Fibroblast of skin of left quadriceps (primary cell): ENCODE measurements around the gene MRPS34.

Experiments used
- DNase-seq, 2 experiments: peaks; one replicate each; pipeline ENCODE4 v3.0.0-alpha.2; 2013; ENCODE audit warnings: low read depth in 2 of 2

The MRPS34 gene

DNA sequence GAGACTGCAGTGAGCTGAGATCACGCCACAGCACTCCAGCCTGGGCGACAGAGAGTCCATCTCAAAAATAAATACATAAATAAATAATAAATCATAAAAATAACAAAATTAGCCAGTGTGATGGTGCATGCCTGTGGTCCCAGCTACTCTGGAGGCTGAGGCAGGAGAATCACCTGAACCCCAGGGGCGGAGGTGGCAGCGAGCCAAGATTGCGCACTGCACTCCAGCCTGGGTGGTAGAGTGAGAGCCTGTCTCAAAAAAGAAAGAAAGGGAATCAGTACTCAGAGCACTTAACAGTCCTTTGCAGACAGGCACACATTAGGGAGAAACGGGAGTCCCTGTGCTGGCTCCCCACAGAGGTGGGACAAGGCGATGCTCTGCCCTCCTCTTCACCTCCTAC is 41.9 kb downstream of the MRPS34 start:
- DNase-seq, result no peak

DNA sequence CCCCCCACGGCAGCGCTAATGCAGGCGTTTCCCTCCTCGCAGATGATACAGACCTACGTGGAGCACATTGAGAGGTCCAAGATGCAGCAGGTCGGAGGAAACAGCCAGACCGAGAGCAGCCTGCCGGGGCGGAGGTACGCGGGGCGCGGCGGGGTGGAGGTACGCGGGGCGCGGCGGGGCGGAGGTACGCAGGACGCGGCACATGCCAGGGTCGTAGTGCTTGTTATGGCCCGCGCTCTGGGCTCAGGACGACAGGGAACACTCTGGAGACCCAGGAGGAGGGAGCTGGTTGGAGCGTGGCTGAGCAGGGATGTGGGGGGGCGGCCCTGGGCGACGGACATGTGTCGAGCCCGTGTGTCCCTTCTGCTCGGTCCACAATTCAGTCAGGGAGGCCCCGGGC is 43.5 kb downstream of the MRPS34 start:
- DNase-seq, result no peak

DNA sequence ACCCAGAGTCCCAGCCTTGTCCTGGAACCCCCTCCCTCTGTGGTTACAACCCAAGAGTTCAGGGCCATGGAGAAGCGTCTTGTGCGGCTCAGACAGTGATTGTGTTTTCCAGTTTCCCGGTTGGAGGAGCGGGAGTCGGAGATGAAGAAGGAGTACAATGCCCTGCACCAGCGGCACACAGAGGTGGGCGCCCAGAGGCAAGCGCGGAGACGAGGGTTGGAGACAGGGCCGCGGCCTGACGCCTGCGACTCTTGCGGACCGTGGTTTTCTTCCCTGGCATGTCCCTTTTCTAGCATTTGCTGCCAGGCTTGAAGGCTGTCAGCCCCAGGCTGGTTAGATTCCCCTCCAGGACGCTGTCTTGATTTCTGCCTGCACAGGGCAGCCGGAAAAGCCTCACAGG is 43.9 kb downstream of the MRPS34 start:
- DNase-seq, result no peak

DNA sequence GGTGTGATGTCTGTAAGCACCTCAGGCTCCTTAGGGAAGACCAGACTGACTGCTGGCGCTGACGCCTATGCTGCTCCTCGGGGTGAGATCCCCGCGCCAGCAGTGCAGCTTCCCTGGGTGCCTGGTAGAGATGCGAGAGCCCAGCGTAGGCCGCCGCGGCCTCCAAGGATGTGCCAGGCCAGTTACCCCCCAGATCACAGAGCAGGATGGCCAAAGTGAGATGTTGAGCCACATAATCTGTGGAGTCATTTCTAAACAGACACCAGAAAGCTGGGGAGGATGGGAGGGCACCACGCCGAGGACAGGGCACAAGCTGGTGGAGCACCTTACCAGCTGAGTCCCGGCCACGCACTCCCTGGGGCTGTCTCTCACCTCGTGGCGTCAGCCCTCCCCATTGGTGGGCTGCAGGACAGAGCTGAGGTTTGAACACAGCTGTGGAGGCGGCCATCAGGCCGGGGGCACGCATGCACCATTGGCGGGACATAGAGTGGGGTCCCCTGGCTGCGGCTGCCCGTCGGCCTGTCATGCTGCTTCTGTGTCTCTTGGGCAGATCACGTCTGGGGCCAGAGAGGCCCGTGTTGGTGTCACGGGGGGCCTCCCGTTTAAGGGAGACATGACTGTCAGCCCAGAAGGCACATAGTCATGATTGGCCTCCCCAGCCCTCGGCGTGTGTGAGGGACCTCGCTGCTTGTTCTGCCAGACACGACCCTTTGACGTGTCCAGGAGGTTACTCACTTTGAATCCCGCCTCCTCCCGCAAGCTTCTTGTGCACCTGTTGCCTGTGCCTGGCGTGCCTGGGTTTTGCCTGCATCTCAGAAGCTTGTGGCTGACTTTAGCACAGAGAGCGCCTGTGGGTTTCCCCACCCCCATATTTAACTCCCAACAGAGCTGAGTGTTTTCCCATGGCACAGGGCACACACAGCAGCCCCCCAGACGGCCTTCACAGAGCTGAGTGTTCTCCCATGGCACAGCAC is 45.0 kb downstream of the MRPS34 start:
- no peak for DNase-seq

DNA sequence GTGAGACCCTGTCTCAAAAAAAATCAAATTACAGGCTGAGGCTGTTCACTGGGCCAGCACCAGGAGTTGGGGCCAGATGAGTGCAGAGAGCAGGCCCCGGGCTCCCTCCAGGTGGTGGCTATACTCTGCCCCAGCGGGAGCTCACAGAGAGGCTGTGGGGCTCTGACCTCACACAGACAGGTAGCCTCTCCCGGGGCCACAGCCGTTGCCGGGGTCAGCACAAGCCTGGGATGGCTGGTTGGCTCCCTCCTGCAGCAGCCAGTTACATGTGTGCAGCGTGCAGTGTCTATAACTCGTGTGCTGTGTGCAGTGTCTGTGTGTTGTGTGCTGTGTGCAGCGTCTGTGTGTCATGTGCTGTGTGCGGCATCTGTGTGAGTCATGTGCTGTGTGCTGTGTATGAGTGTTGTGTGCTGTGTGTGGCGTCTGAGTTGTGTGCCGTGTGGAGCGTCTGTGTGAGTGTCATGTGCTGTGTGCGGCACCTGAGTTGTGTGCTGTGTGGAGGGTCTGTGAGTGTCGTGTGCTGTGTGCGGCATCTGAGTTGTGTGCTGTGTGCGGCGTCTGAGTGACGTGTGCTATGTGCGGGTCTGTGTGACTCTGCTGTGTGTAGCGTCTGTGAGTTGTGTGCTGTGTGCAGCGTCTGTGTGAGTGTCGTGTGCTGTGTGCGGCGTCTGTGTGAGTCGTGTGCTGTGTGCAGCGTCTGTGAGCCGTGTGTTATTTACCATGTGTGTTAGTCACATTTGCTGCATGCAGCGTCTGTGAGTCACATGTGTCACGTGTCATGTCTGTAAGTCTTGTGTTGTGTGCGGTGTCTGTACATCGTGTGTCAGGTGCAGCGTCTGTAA is 46.1 kb downstream of the MRPS34 start:
- no peak for DNase-seq

DNA sequence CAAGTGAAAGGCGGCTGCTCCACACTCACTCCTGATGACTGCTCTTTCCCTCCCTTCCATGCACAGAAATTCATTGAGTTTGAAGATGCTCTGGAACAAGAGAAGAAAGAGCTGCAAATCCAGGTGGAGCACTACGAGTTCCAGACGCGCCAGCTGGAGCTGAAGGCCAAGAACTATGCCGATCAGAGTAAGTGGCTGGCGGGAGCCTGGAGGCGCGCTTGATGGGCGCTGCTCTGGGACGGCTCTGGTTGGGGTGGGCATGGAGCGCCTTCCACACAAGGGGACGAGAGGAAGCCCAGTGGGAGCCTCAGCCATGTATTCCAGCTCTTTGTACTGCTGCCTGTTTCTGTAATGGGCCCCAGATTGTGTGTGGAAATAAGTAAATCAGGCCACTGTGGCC is 48.4 kb downstream of the MRPS34 start:
- no peak for DNase-seq

DNA sequence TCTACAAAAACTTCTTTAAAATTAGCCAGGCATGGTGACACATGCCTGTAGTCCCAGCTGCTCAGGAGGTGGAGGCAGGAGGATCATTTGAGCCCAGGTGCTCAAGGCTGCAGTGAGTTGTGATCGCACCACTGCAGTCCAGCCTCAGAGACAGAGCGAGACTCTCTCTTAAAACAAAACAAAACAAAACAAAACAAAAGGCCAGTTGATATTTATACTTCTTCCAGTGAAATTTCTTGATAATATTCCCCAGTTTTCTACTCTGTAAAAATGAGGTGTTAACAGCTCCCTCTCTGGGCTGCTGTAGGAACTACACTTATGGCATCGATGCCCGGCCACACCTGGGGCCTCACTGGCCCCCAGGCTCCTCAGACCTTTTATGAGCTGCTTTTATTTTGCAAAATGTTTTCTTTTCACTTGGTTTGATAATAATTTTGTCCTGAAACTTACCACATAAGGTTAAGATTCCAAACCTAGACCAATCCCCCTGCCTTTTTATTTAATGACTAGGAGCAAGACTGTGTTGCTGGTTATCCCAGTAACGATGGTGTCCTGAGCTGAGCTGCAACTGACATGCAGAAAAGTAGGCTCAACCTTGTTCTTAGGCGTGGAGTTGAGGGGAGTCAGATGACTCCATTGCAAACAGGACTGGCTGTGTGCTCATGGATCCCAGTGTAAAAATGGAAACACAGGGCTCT is 49.3 kb downstream of the MRPS34 start:
- no peak for DNase-seq
